Stomach (tissue), 4 donors: Measurements from ENCODE around the gene HOXD1.

Experiments used
- EP300 ChIP-seq: sonication (generic); formaldehyde crosslinking; IDR thresholded peaks from one replicate; pipeline ENCODE4 v1.6.1; 2017; ENCODE audit warnings: antibody characterized with exemption
- POLR2A ChIP-seq, 4 donors: fragments of 450-650 bp; IDR thresholded peaks; one replicate each; pipeline ENCODE4 v1.6.1; 2016; ENCODE audit warnings: antibody characterized with exemption in 4 of 4, control low read depth in 2 of 4, mild to moderate bottlenecking in 1 of 4, moderate library complexity in 1 of 4
- POLR2AphosphoS5 ChIP-seq, 3 donors: sonication (generic); formaldehyde crosslinking; IDR thresholded peaks; one replicate each; pipeline ENCODE4 v1.6.1; 2016; ENCODE audit warnings: antibody characterized with exemption in 3 of 3
- TF ChIP-seq, protein P1 (sequence below), 7 experiments: fragments of 450-650 bp in 4 of 7; fragments of 200-600 bp in 3 of 7; sonication (generic) in 3 of 7; IDR thresholded peaks; one replicate each; pipeline ENCODE4 v1.5.1; 2016 to 2019; ENCODE audit warnings: antibody characterized with exemption in 7 of 7, control low read depth in 2 of 7, mild to moderate bottlenecking in 1 of 7

- TF ChIP-seq, protein P1, sequence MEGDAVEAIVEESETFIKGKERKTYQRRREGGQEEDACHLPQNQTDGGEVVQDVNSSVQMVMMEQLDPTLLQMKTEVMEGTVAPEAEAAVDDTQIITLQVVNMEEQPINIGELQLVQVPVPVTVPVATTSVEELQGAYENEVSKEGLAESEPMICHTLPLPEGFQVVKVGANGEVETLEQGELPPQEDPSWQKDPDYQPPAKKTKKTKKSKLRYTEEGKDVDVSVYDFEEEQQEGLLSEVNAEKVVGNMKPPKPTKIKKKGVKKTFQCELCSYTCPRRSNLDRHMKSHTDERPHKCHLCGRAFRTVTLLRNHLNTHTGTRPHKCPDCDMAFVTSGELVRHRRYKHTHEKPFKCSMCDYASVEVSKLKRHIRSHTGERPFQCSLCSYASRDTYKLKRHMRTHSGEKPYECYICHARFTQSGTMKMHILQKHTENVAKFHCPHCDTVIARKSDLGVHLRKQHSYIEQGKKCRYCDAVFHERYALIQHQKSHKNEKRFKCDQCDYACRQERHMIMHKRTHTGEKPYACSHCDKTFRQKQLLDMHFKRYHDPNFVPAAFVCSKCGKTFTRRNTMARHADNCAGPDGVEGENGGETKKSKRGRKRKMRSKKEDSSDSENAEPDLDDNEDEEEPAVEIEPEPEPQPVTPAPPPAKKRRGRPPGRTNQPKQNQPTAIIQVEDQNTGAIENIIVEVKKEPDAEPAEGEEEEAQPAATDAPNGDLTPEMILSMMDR (IDR thresholded peaks at IDR 0.05): no peak
- no peak for TF ChIP-seq POLR2AphosphoS5 (IDR thresholded peaks at IDR 0.05)
- TF ChIP-seq EP300: no peak
- TF ChIP-seq POLR2A (IDR thresholded peaks at IDR 0.05): no peak
Measured at GRCh38 chr2:176205126-176205525, 16.7 kb downstream of the HOXD1 start.
